HepG2 (cell line): ENCODE data around the gene CDC42BPG. TPM values are rescaled to one million over a fixed set of nuclear protein-coding genes. Genes with fewer than 3 reads are reported as not detected.

ENCODE experiments used
- HDAC1 ChIP-seq: sonication (generic); formaldehyde crosslinking; IDR thresholded peaks from 2 replicates; pipeline ENCODE4 v1.5.1; 2020; ENCODE audit warnings: mild to moderate bottlenecking, missing genetic modification reagents
- JARID2 ChIP-seq: sonication (generic); formaldehyde crosslinking; IDR thresholded peaks from 2 replicates; pipeline ENCODE4 v1.8.1; 2023; ENCODE audit warnings: missing genetic modification reagents, inconsistent platforms; ENCODE audit not compliant: insufficient replicate concordance
- KDM1A ChIP-seq: IDR thresholded peaks from 2 replicates; pipeline ENCODE4 v1.6.1; 2016; ENCODE audit warnings: missing compliant biosample characterization
- PHF8 ChIP-seq: sonication (generic); formaldehyde crosslinking; IDR thresholded peaks from 2 replicates; pipeline ENCODE4 v1.5.0; 2020; ENCODE audit warnings: missing genetic modification reagents
- RFXANK ChIP-seq: IDR thresholded peaks from 2 replicates; pipeline ENCODE4 v1.6.1; 2016
- SMAD1 ChIP-seq: sonication (generic); formaldehyde crosslinking; IDR thresholded peaks from 2 replicates; pipeline ENCODE4 v1.4.0; 2020; ENCODE audit warnings: missing genetic modification reagents, low read depth, mild to moderate bottlenecking, borderline replicate concordance
- SOX6 ChIP-seq, 2 experiments: fragments of 450-650 bp in 1 of 2; sonication (generic) in 1 of 2; formaldehyde crosslinking in 1 of 2; IDR thresholded peaks; 2 replicates each; pipeline versions ENCODE4 v1.4.0 to v1.6.1; 2017 to 2020; ENCODE audit warnings: antibody characterized with exemption in 1 of 2, mild to moderate bottlenecking in 1 of 2, missing genetic modification reagents in 1 of 2
- SP1 ChIP-seq, 2 experiments: fragments of 450-650 bp in 1 of 2; sonication (generic) in 1 of 2; formaldehyde crosslinking in 1 of 2; IDR thresholded peaks; 2 replicates each; pipeline versions ENCODE4 v1.4.0 to v1.6.1; 2016 to 2020; ENCODE audit warnings: missing genetic modification reagents in 1 of 2
- ZNF225 ChIP-seq: sonication (generic); formaldehyde crosslinking; IDR thresholded peaks from 2 replicates; pipeline ENCODE4 v1.4.0; 2020; ENCODE audit warnings: mild to moderate bottlenecking, missing genetic modification reagents
- ZNF629 ChIP-seq: sonication (generic); formaldehyde crosslinking; conservative IDR thresholded peaks from 2 replicates; pipeline ENCODE4 v1.5.0; 2020; ENCODE audit warnings: missing genetic modification reagents
- ZNF83 ChIP-seq: sonication (generic); formaldehyde crosslinking; IDR thresholded peaks from 2 replicates; pipeline ENCODE4 v1.4.0; 2020; ENCODE audit warnings: missing genetic modification reagents, mild to moderate bottlenecking, borderline replicate concordance
- polyA plus RNA-seq, 8 experiments: library from polyadenylated mRNA; depleted of rRNA in 3 of 8; stranded (reverse) in 7 of 8; unstranded in 1 of 8; fragments of >200 nt; fragmentation: Illumina TruSeq in 4 of 8; extraction: Trizol in 4 of 8; gene quantifications; 2 replicates each; pipeline versions ENCODE4 v1.2.1 to v1.2.3, GENCODE V29; 2011 to 2016; ENCODE audit warnings: low read depth in 4 of 8, missing spikeins in 1 of 8, mixed read lengths in 1 of 8; ENCODE audit not compliant: insufficient read depth in 1 of 8
- total RNA-seq, 5 experiments: library from RNA; depleted of rRNA; stranded (reverse); fragments of >200 nt; fragmentation: Illumina TruSeq; extraction: Trizol; gene quantifications; 2 replicates each; pipeline ENCODE4 v1.2.3, GENCODE V29; 2016; ENCODE audit warnings: low read depth in 1 of 5
- TF ChIP-seq, protein P1 (sequence below): sonication (generic); formaldehyde crosslinking; IDR thresholded peaks from 2 replicates; pipeline ENCODE4 v1.4.0; 2020; ENCODE audit warnings: missing genetic modification reagents
- TF ChIP-seq, protein P2 (sequence below): sonication (generic); formaldehyde crosslinking; IDR thresholded peaks from 2 replicates; pipeline ENCODE4 v1.5.1; 2020; ENCODE audit warnings: mild to moderate bottlenecking, missing genetic modification reagents, moderate library complexity
- TF ChIP-seq, protein P3 (sequence below): sonication (generic); formaldehyde crosslinking; IDR thresholded peaks from 2 replicates; pipeline ENCODE4 v1.5.0; 2020; ENCODE audit warnings: mild to moderate bottlenecking, missing genetic modification reagents, borderline replicate concordance
- TF ChIP-seq, protein P4 (sequence below), 2 experiments: fragments of 450-650 bp in 1 of 2; sonication (generic) in 1 of 2; formaldehyde crosslinking; IDR thresholded peaks; 2 replicates each; pipeline versions ENCODE4 v1.5.0 to v1.8.0; 2020 to 2022; ENCODE audit warnings: mild to moderate bottlenecking in 1 of 2, missing genetic modification reagents in 1 of 2

CDC42BPG gene
- total and polyA plus RNA-seq, 2 of the 13 experiments (the other 11 are each of a cell fraction or from before 2014, with no cell fraction given) = 0.55 to 1.4 TPM

DNA sequence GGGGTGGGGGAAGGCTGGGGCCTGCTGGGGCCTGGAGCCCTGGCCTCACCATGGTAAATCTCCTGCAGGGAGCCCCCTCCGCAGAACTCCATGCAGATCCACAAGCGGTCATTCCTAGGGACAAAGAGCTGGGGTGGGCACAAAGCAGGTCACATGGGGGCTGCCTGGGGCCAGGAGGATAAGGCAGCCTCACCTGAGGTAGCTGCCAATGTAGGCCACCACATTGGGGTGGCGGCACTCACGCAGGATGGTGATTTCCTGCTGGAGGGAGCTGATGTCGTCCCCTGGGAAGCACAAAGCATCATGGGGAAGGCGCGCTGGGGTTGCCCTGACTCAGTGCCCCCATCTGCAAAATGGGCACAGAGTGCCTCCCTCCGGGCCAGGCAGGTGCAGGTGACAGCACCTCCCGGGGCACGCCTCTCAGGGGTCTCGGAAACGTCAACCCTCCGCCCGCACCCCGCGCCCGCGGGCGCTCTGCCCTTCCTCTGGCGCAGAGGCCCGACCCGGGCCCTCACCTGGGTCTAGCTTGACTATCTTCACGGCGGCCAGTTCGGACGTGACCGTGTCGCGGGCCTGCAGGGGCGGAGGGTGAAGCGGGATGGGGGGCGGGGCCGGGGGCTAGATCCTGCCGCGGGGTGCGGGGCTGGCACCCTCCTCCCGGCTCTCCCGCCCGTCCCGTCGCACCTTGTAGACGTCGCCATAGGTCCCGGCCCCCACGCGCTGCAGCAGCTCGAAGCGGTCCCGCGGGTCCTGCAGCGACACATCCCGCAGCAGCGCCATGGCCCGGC, 41.9 kb downstream of the CDC42BPG start (continued):
- TF ChIP-seq, protein P1, sequence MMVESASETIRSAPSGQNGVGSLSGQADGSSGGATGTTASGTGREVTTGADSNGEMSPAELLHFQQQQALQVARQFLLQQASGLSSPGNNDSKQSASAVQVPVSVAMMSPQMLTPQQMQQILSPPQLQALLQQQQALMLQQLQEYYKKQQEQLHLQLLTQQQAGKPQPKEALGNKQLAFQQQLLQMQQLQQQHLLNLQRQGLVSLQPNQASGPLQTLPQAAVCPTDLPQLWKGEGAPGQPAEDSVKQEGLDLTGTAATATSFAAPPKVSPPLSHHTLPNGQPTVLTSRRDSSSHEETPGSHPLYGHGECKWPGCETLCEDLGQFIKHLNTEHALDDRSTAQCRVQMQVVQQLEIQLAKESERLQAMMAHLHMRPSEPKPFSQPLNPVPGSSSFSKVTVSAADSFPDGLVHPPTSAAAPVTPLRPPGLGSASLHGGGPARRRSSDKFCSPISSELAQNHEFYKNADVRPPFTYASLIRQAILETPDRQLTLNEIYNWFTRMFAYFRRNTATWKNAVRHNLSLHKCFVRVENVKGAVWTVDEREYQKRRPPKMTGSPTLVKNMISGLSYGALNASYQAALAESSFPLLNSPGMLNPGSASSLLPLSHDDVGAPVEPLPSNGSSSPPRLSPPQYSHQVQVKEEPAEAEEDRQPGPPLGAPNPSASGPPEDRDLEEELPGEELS (CRISPR knock-in tag) = no peak
- TF ChIP-seq ZNF225 (CRISPR knock-in tag) (no peak), KDM1A (CRISPR knock-in tag) (0 out of 2 replicates have a peak, but pooled peaks have one; percentile 49), PHF8 (CRISPR knock-in tag) (0 out of 2 replicates have a peak, but pooled peaks have one; percentile 36), JARID2 (CRISPR knock-in tag) (no peak), SOX6 (IDR thresholded peaks at IDR 0.05) (no peak), SOX6 (CRISPR knock-in tag; IDR thresholded peaks at IDR 0.05) (no peak), ZNF629 (peak; percentile 97), SMAD1 (CRISPR knock-in tag) (no peak), HDAC1 (0 out of 2 replicates have a peak, but pooled peaks have one; percentile 4), ZNF83 (CRISPR knock-in tag) (no peak), RFXANK (CRISPR knock-in tag) (no peak), SP1 (IDR thresholded peaks at IDR 0.05) (no peak), SP1 (CRISPR knock-in tag; IDR thresholded peaks at IDR 0.05) (peak; percentile 3; the same call in 1 of the 2 replicates)
- TF ChIP-seq, protein P2, sequence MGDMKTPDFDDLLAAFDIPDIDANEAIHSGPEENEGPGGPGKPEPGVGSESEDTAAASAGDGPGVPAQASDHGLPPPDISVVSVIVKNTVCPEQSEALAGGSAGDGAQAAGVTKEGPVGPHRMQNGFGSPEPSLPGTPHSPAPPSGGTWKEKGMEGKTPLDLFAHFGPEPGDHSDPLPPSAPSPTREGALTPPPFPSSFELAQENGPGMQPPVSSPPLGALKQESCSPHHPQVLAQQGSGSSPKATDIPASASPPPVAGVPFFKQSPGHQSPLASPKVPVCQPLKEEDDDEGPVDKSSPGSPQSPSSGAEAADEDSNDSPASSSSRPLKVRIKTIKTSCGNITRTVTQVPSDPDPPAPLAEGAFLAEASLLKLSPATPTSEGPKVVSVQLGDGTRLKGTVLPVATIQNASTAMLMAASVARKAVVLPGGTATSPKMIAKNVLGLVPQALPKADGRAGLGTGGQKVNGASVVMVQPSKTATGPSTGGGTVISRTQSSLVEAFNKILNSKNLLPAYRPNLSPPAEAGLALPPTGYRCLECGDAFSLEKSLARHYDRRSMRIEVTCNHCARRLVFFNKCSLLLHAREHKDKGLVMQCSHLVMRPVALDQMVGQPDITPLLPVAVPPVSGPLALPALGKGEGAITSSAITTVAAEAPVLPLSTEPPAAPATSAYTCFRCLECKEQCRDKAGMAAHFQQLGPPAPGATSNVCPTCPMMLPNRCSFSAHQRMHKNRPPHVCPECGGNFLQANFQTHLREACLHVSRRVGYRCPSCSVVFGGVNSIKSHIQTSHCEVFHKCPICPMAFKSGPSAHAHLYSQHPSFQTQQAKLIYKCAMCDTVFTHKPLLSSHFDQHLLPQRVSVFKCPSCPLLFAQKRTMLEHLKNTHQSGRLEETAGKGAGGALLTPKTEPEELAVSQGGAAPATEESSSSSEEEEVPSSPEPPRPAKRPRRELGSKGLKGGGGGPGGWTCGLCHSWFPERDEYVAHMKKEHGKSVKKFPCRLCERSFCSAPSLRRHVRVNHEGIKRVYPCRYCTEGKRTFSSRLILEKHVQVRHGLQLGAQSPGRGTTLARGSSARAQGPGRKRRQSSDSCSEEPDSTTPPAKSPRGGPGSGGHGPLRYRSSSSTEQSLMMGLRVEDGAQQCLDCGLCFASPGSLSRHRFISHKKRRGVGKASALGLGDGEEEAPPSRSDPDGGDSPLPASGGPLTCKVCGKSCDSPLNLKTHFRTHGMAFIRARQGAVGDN = peak; percentile 27; the same call in 1 of the 2 replicates
- TF ChIP-seq, protein P3, sequence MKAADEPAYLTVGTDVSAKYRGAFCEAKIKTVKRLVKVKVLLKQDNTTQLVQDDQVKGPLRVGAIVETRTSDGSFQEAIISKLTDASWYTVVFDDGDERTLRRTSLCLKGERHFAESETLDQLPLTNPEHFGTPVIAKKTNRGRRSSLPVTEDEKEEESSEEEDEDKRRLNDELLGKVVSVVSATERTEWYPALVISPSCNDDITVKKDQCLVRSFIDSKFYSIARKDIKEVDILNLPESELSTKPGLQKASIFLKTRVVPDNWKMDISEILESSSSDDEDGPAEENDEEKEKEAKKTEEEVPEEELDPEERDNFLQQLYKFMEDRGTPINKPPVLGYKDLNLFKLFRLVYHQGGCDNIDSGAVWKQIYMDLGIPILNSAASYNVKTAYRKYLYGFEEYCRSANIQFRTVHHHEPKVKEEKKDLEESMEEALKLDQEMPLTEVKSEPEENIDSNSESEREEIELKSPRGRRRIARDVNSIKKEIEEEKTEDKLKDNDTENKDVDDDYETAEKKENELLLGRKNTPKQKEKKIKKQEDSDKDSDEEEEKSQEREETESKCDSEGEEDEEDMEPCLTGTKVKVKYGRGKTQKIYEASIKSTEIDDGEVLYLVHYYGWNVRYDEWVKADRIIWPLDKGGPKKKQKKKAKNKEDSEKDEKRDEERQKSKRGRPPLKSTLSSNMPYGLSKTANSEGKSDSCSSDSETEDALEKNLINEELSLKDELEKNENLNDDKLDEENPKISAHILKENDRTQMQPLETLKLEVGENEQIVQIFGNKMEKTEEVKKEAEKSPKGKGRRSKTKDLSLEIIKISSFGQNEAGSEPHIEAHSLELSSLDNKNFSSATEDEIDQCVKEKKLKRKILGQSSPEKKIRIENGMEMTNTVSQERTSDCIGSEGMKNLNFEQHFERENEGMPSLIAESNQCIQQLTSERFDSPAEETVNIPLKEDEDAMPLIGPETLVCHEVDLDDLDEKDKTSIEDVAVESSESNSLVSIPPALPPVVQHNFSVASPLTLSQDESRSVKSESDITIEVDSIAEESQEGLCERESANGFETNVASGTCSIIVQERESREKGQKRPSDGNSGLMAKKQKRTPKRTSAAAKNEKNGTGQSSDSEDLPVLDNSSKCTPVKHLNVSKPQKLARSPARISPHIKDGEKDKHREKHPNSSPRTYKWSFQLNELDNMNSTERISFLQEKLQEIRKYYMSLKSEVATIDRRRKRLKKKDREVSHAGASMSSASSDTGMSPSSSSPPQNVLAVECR (CRISPR knock-in tag) = 0 out of 2 replicates have a peak, but pooled peaks have one; percentile 8
- TF ChIP-seq, protein P4, sequence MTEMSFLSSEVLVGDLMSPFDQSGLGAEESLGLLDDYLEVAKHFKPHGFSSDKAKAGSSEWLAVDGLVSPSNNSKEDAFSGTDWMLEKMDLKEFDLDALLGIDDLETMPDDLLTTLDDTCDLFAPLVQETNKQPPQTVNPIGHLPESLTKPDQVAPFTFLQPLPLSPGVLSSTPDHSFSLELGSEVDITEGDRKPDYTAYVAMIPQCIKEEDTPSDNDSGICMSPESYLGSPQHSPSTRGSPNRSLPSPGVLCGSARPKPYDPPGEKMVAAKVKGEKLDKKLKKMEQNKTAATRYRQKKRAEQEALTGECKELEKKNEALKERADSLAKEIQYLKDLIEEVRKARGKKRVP (CRISPR knock-in tag; IDR thresholded peaks at IDR 0.05) = no peak
